H9 (cell line): ENCODE results near the gene TPD52L1. TPM values are rescaled to one million over a fixed set of nuclear protein-coding genes. Genes with fewer than 3 reads are reported as not detected.

Experiments
- DNase-seq: peaks from one replicate; pipeline ENCODE4 v3.0.0-alpha.2; 2017
- H2AFZ ChIP-seq: one replicate; pipeline ENCODE4 v1.6.1; 2013; ENCODE audit warnings: mild to moderate bottlenecking, low read length, control low read depth, moderate library complexity
- H2AK5ac ChIP-seq: 2 replicates; pipeline ENCODE4 v1.6.1; 2013; ENCODE audit warnings: low read length, control low read depth, mixed read lengths; ENCODE audit not compliant: insufficient read length
- H2BK120ac ChIP-seq: one replicate; pipeline ENCODE4 v1.6.1; 2013; ENCODE audit warnings: low read depth, mild to moderate bottlenecking, low read length, control low read depth, inconsistent platforms; ENCODE audit not compliant: poor library complexity, severe bottlenecking
- H2BK12ac ChIP-seq: 2 replicates; pipeline ENCODE4 v1.6.1; 2013; ENCODE audit warnings: low read length, control low read depth, mixed read lengths, low read depth; ENCODE audit not compliant: insufficient read length
- H2BK15ac ChIP-seq: 2 replicates; pipeline ENCODE4 v1.6.1; 2013; ENCODE audit warnings: low read depth, low read length, control low read depth
- H2BK20ac ChIP-seq: one replicate; pipeline ENCODE4 v1.6.1; 2013; ENCODE audit warnings: low read depth, mild to moderate bottlenecking, low read length, control low read depth, inconsistent platforms; ENCODE audit not compliant: poor library complexity, severe bottlenecking
- H2BK5ac ChIP-seq: 2 replicates; pipeline ENCODE4 v1.6.1; 2013; ENCODE audit warnings: low read length, control low read depth, mixed read lengths; ENCODE audit not compliant: insufficient read length
- H3K14ac ChIP-seq: 2 replicates; pipeline ENCODE4 v1.6.1; 2013; ENCODE audit warnings: low read length, control low read depth; ENCODE audit not compliant: insufficient read depth
- H3K18ac ChIP-seq: 2 replicates; pipeline ENCODE4 v1.6.1; 2013; ENCODE audit warnings: low read depth, mild to moderate bottlenecking, mixed read lengths, low read length, control low read depth; ENCODE audit not compliant: insufficient read length
- H3K23ac ChIP-seq: 2 replicates; pipeline ENCODE4 v1.6.1; 2013; ENCODE audit warnings: low read length, control low read depth, mixed read lengths, low read depth; ENCODE audit not compliant: insufficient read length
- H3K23me2 ChIP-seq: 2 replicates; pipeline ENCODE4 v1.6.1; 2013; ENCODE audit warnings: low read depth, mild to moderate bottlenecking, mixed read lengths, low read length, control low read depth; ENCODE audit not compliant: insufficient read length, poor library complexity, severe bottlenecking
- H3K27ac ChIP-seq: 2 replicates; pipeline ENCODE4 v1.5.1; 2013; ENCODE audit warnings: low read length, control low read depth, mixed read lengths, low read depth; ENCODE audit not compliant: insufficient read length
- H3K27me3 ChIP-seq: 2 replicates; pipeline ENCODE4 v1.6.1; 2013; ENCODE audit warnings: low read length, control low read depth, inconsistent platforms; ENCODE audit not compliant: insufficient read depth
- H3K4ac ChIP-seq: 2 replicates; pipeline ENCODE4 v1.6.1; 2013; ENCODE audit warnings: low read depth, mild to moderate bottlenecking, control low read depth, inconsistent platforms, low read length, moderate library complexity
- H3K4me1 ChIP-seq: 2 replicates; pipeline ENCODE4 v1.6.1; 2013; ENCODE audit warnings: low read length, control low read depth, inconsistent platforms; ENCODE audit not compliant: insufficient read depth
- H3K4me2 ChIP-seq: 2 replicates; pipeline ENCODE4 v1.6.1; 2013; ENCODE audit warnings: low read length, control low read depth, mixed read lengths; ENCODE audit not compliant: insufficient read length, insufficient read depth
- H3K56ac ChIP-seq: 2 replicates; pipeline ENCODE4 v1.6.1; 2013; ENCODE audit warnings: low read depth, mild to moderate bottlenecking, mixed read lengths, low read length, control low read depth; ENCODE audit not compliant: insufficient read length
- H3K79me1 ChIP-seq: 2 replicates; pipeline ENCODE4 v1.6.1; 2013; ENCODE audit warnings: low read depth, mild to moderate bottlenecking, moderate library complexity, low read length, control low read depth, inconsistent platforms; ENCODE audit not compliant: insufficient read depth, poor library complexity, severe bottlenecking
- H3K79me2 ChIP-seq: 2 replicates; pipeline ENCODE4 v1.6.1; 2013; ENCODE audit warnings: low read length, control low read depth, inconsistent platforms; ENCODE audit not compliant: insufficient read depth
- H3K9ac ChIP-seq: 2 replicates; pipeline ENCODE4 v1.6.1; 2013; ENCODE audit warnings: low read length, control low read depth, mixed read lengths; ENCODE audit not compliant: insufficient read length; ENCODE audit errors: extremely low read depth
- H3K9me3 ChIP-seq: one replicate; pipeline ENCODE4 v1.6.1; 2013; ENCODE audit warnings: low read depth, low read length, inconsistent platforms; ENCODE audit not compliant: control insufficient read depth
- H3T11ph ChIP-seq: one replicate; pipeline ENCODE4 v1.6.1; 2013; ENCODE audit warnings: mild to moderate bottlenecking, low read length, control low read depth, inconsistent platforms
- H4K20me1 ChIP-seq: one replicate; pipeline ENCODE4 v1.6.1; 2013; ENCODE audit not compliant: control insufficient read depth, insufficient read length, insufficient read depth
- H4K5ac ChIP-seq: 2 replicates; pipeline ENCODE4 v1.6.1; 2013; ENCODE audit warnings: low read depth, mild to moderate bottlenecking, mixed read lengths, low read length, control low read depth; ENCODE audit not compliant: insufficient read length
- H4K8ac ChIP-seq: replicated peaks from 2 replicates; pipeline ENCODE4 v1.6.1; 2013; ENCODE audit warnings: low read length, control low read depth, mixed read lengths, low read depth; ENCODE audit not compliant: insufficient read length
- H4K91ac ChIP-seq: 2 replicates; pipeline ENCODE4 v1.6.1; 2013; ENCODE audit warnings: low read depth, mild to moderate bottlenecking, moderate library complexity, mixed read lengths, low read length, control low read depth; ENCODE audit not compliant: insufficient read length
- H3K27ac Mint-ChIP-seq, 3 experiments: 2 replicates in 2 of 3; 3 replicates in 1 of 3; pipeline ENCODE4 v1.8.0; 2020 to 2021; ENCODE audit warnings: mixed read lengths in 3 of 3, mild to moderate bottlenecking in 1 of 3, moderate library complexity in 1 of 3
- H3K27me3 Mint-ChIP-seq: 2 replicates; pipeline ENCODE4 v1.8.0; 2021; ENCODE audit warnings: low read depth, mild to moderate bottlenecking, moderate library complexity, mixed read lengths
- H3K36me3 Mint-ChIP-seq, 3 experiments: 2 replicates in 2 of 3; 3 replicates in 1 of 3; pipeline ENCODE4 v1.8.0; 2020 to 2021; ENCODE audit warnings: low read depth in 3 of 3, mixed read lengths in 3 of 3; ENCODE audit not compliant: insufficient read depth in 1 of 3
- H3K4me1 Mint-ChIP-seq, 2 experiments: 2 replicates each; pipeline ENCODE4 v1.8.0; 2020; ENCODE audit warnings: mixed read lengths in 2 of 2
- H3K4me3 Mint-ChIP-seq, 2 experiments: 2 replicates in 1 of 2; 3 replicates in 1 of 2; pipeline ENCODE4 v1.8.0; 2020 to 2021; ENCODE audit warnings: mild to moderate bottlenecking in 2 of 2, mixed read lengths in 2 of 2, moderate library complexity in 1 of 2
- H3K9me3 Mint-ChIP-seq, 2 experiments: 2 replicates in 1 of 2; 3 replicates in 1 of 2; pipeline ENCODE4 v1.8.0; 2020; ENCODE audit warnings: mild to moderate bottlenecking in 2 of 2, mixed read lengths in 2 of 2, moderate library complexity in 1 of 2
- CTCF ChIP-seq: fragments of 200-600 bp; sonication (generic); conservative IDR thresholded peaks from 3 replicates; pipeline ENCODE4 v1.8.0; 2021; ENCODE audit warnings: antibody characterized with exemption, mild to moderate bottlenecking
- WGBS: extraction: QIAGEN DNeasy Blood & Tissue Kit; methylation state at CpG from one replicate; pipeline ENCODE4 v1.1.7; 2013; ENCODE audit warnings: missing lambda C conversion rate, low lambda C conversion rate, mixed read lengths; ENCODE audit not compliant: insufficient read length; ENCODE audit errors: extremely low coverage; 5-methylcytosine and 5-hydroxymethylcytosine counted together
- total RNA-seq: library from RNA; stranded (reverse); gene quantifications from 2 replicates; pipeline ENCODE4 v1.2.1, GENCODE V29; 2021

The TPD52L1 gene
- total RNA-seq, 1 experiment from 2014 or later = 6.6 TPM

GRCh38 chr6:125230674-125231073 lies 77.1 kb downstream of the TPD52L1 start:
- Histone ChIP-seq H4K5ac (no peak overlapping the region), H2BK15ac (no peak overlapping the region), H3K4ac (no peak overlapping the region), H3K79me2 (no peaks in the 10 kb centered on the region), H2AK5ac (no peak overlapping the region), H2BK120ac (no peak overlapping the region), H4K91ac (no peak overlapping the region), H3K27ac (no peak overlapping the region), H3K23ac (no peak overlapping the region), H2AFZ (no peak overlapping the region), H2BK5ac (no peak overlapping the region), H3K9me3 (no peaks in the 10 kb centered on the region), H3K79me1 (no peaks in the 10 kb centered on the region), H3T11ph (no peak overlapping the region), H3K18ac (no peak overlapping the region), H2BK20ac (no peak overlapping the region), H3K56ac (no peak overlapping the region), H3K4me2 (no peak overlapping the region), H4K8ac (no peak overlapping the region), H3K27me3 (no peaks in the 10 kb centered on the region), H3K4me1 (no peaks in the 10 kb centered on the region), H3K9ac (no peak overlapping the region), H3K23me2 (no peaks in the 10 kb centered on the region), H3K14ac (no peak overlapping the region), H2BK12ac (no peak overlapping the region), H4K20me1 (no peaks in the 10 kb centered on the region)
- H3K27ac Mint-ChIP-seq = no peak overlapping the region
- no CpG with 5 or more reads among the region's 3 CpGs for WGBS
- H3K36me3 Mint-ChIP-seq = no peaks in the 10 kb centered on the region
- no peak overlapping the region for H3K4me3 Mint-ChIP-seq
- peaks cover 9 to 14% of the 10 kb centered on the region in 2 experiments; a peak in 3 of 4 replicates for H3K4me1 Mint-ChIP-seq
- DNase-seq = no peak
- H3K27me3 Mint-ChIP-seq = no peaks in the 10 kb centered on the region
- H3K9me3 Mint-ChIP-seq = no peaks in the 10 kb centered on the region
- TF ChIP-seq CTCF = no peak
